Loucy (cell line): ENCODE data around the gene AK3.

Experiments used
- EZH2phosphoT487 ChIP-seq: fragments of 200-600 bp; IDR thresholded peaks from 2 replicates; pipeline ENCODE4 v1.6.1; 2018; ENCODE audit warnings: antibody characterized with exemption, mild to moderate bottlenecking, moderate library complexity, borderline replicate concordance
- TF ChIP-seq, protein P1 (sequence below): fragments of 200-600 bp; sonication (generic); conservative IDR thresholded peaks from 2 replicates; pipeline ENCODE4 v1.5.1; 2014; ENCODE audit warnings: mild to moderate bottlenecking, antibody characterized with exemption, low read length

DNA sequence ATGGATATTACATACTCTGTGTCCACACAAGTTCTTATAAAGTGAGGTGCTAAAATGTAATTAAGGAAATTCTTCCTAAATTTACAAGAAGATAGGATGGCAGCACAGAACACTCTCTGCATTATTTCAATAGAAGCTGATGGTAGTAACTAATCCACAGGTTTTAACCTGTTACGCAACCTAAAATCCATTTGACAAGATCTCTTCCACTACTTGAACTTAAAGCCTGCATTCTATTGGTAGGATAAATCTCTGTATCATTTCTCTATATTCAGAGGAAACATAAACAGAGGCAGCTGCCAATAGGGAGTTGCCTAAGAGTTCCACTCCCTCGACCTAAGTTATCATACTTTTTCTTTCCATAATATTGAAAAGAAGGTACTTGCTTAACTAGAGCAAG, 40.1 kb downstream of the AK3 start:
- no peak for TF ChIP-seq EZH2phosphoT487
- TF ChIP-seq, protein P1, sequence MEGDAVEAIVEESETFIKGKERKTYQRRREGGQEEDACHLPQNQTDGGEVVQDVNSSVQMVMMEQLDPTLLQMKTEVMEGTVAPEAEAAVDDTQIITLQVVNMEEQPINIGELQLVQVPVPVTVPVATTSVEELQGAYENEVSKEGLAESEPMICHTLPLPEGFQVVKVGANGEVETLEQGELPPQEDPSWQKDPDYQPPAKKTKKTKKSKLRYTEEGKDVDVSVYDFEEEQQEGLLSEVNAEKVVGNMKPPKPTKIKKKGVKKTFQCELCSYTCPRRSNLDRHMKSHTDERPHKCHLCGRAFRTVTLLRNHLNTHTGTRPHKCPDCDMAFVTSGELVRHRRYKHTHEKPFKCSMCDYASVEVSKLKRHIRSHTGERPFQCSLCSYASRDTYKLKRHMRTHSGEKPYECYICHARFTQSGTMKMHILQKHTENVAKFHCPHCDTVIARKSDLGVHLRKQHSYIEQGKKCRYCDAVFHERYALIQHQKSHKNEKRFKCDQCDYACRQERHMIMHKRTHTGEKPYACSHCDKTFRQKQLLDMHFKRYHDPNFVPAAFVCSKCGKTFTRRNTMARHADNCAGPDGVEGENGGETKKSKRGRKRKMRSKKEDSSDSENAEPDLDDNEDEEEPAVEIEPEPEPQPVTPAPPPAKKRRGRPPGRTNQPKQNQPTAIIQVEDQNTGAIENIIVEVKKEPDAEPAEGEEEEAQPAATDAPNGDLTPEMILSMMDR = no peak
